ENCODE data around the gene CACNG6. TPM values are rescaled to one million over a fixed set of nuclear protein-coding genes. Genes with fewer than 3 reads are reported as not detected.

The CACNG6 gene
- polyA plus RNA-seq, 1 of the 3 experiments (the other 2 are of a cell fraction), result 1.2 TPM

GRCh38 chr19:54011507-54012211, 20.2 kb downstream of the CACNG6 start:
- H3K4me1 ChIP-seq (ENCODE audit: control insufficient read depth in 1 of 2, insufficient read depth in 2 of 2, low read depth in 1 of 2, low read length in 1 of 2), result no peaks in the 10 kb centered on the region
- H2AFZ ChIP-seq (ENCODE audit: low read depth), result peak overlapping the region; percentile 70; the same call in 1 of the 2 replicates
- no peak overlapping the region for H3K4me2 ChIP-seq
- H3K9ac ChIP-seq, result no peak overlapping the region
- no peaks in the 10 kb centered on the region for H4K20me1 ChIP-seq (ENCODE audit: insufficient read depth)
- ChIA-PET POLR2A (interaction anchor here (0.6 kb wide), 1 partner anchor 427 kb away, joined by 4 read pairs; no protein-coding TSS in a partner anchor), CTCF (interaction anchor here (1.0 to 1.6 kb wide), 4 partner anchors 99 to 219 kb away, joined by 3 to 4 read pairs (median 3); no protein-coding TSS in a partner anchor)
- H3K27me3 ChIP-seq (ENCODE audit: insufficient read depth), result no peaks in the 10 kb centered on the region
- no peaks in the 10 kb centered on the region for H3K36me3 ChIP-seq (replicated peaks in 1 of 2; ENCODE audit: control insufficient read depth in 1 of 2, insufficient read depth in 2 of 2, low read length in 1 of 2)
- DNase-seq, result no peak
- peaks cover 27% of the 10 kb centered on the region for H3F3A ChIP-seq (replicated peaks; ENCODE audit: insufficient read depth)
- H3K4me3 ChIP-seq (ENCODE audit: low read depth in 2 of 2, low read length in 1 of 2), result no peak overlapping the region
- no peaks in the 10 kb centered on the region for H3K9me2 ChIP-seq
- TF ChIP-seq USF1 (IDR thresholded peaks at IDR 0.05; ENCODE audit: borderline replicate concordance, low read depth), result no peak
- TF ChIP-seq RFX5 (IDR thresholded peaks at IDR 0.05; ENCODE audit: low read length), result no peak
- TF ChIP-seq NFIC (IDR thresholded peaks at IDR 0.05; ENCODE audit: borderline replicate concordance), result no peak
- no peak for TF ChIP-seq TEAD4 (IDR thresholded peaks at IDR 0.05; ENCODE audit: borderline replicate concordance, insufficient read depth)
- TF ChIP-seq, protein P1, sequence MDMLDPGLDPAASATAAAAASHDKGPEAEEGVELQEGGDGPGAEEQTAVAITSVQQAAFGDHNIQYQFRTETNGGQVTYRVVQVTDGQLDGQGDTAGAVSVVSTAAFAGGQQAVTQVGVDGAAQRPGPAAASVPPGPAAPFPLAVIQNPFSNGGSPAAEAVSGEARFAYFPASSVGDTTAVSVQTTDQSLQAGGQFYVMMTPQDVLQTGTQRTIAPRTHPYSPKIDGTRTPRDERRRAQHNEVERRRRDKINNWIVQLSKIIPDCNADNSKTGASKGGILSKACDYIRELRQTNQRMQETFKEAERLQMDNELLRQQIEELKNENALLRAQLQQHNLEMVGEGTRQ (IDR thresholded peaks at IDR 0.05; ENCODE audit: borderline replicate concordance, low read depth, low read length), result no peak
- TF ChIP-seq TCF12 (IDR thresholded peaks at IDR 0.05), result no peak
- TF ChIP-seq IRF3 (IDR thresholded peaks at IDR 0.05; ENCODE audit: low read depth, low read length), result no peak
- TF ChIP-seq YY1 (IDR thresholded peaks at IDR 0.05; ENCODE audit: low read depth), result no peak
- TF ChIP-seq ZBTB33 (IDR thresholded peaks at IDR 0.05; ENCODE audit: borderline replicate concordance, low read depth), result no peak
- TF ChIP-seq FOXM1 (IDR thresholded peaks at IDR 0.05; ENCODE audit: low read depth), result no peak
- no peak for TF ChIP-seq JUND (IDR thresholded peaks at IDR 0.05)
- no peak for TF ChIP-seq SMC3 (IDR thresholded peaks at IDR 0.05; ENCODE audit: low read depth, low read length)
- TF ChIP-seq, protein P2, sequence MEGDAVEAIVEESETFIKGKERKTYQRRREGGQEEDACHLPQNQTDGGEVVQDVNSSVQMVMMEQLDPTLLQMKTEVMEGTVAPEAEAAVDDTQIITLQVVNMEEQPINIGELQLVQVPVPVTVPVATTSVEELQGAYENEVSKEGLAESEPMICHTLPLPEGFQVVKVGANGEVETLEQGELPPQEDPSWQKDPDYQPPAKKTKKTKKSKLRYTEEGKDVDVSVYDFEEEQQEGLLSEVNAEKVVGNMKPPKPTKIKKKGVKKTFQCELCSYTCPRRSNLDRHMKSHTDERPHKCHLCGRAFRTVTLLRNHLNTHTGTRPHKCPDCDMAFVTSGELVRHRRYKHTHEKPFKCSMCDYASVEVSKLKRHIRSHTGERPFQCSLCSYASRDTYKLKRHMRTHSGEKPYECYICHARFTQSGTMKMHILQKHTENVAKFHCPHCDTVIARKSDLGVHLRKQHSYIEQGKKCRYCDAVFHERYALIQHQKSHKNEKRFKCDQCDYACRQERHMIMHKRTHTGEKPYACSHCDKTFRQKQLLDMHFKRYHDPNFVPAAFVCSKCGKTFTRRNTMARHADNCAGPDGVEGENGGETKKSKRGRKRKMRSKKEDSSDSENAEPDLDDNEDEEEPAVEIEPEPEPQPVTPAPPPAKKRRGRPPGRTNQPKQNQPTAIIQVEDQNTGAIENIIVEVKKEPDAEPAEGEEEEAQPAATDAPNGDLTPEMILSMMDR (IDR thresholded peaks at IDR 0.05), result no peak
- no peak for TF ChIP-seq SIN3A (IDR thresholded peaks at IDR 0.05; ENCODE audit: borderline replicate concordance, low read depth, low read length)
- TF ChIP-seq CHD2 (IDR thresholded peaks at IDR 0.05; ENCODE audit: low read length, partially characterized antibody), result no peak
- no peak for TF ChIP-seq ELF1 (IDR thresholded peaks at IDR 0.05)
- no peak for TF ChIP-seq EP300 (IDR thresholded peaks at IDR 0.05; ENCODE audit: borderline replicate concordance in 1 of 2, low read depth in 1 of 2, low read length in 1 of 2)
- TF ChIP-seq PBX3 (IDR thresholded peaks at IDR 0.05), result no peak
- no peak for TF ChIP-seq GATA2 (CRISPR knock-in tag; IDR thresholded peaks at IDR 0.05)
- H3K9me3 ChIP-seq, result no peaks in the 10 kb centered on the region
- 41% methylated on average over 28 of the region's 36 CpGs for WGBS (ENCODE audit: low lambda C conversion rate)
- H3K27ac ChIP-seq (ENCODE audit: low read depth in 2 of 2, low read length in 1 of 2), result no peak overlapping the region
- no peaks in the 10 kb centered on the region for H3K79me2 ChIP-seq (ENCODE audit: insufficient read depth)

Measured in SK-N-SH (cell line).